Ovary (tissue), 9 donors: ENCODE measurements around the gene OOSP1. TPM values are rescaled to one million over a fixed set of nuclear protein-coding genes. Genes with fewer than 3 reads are reported as not detected.
"Not testable (repeated sequence)": the region's sequence is repeated elsewhere in the genome, so short reads cannot be mapped to it uniquely, and the experiment has no call there.

Experiments used
- DNase-seq, 5 donors: peaks; one replicate each; pipeline ENCODE4 v3.0.0-alpha.2; 2019 to 2020
- H3K27ac ChIP-seq, 2 donors: fragments of 200-600 bp; one replicate each; pipeline versions ENCODE4 v1.5.1 to v1.8.0; 2019 to 2022
- H3K27me3 ChIP-seq: fragments of 200-600 bp; one replicate; pipeline ENCODE4 v1.8.0; 2022
- H3K36me3 ChIP-seq: fragments of 200-600 bp; sonication (generic); one replicate; pipeline ENCODE4 v1.5.1; 2019
- H3K4me1 ChIP-seq: one replicate; pipeline ENCODE4 v1.8.1; 2013; ENCODE audit warnings: mild to moderate bottlenecking, moderate library complexity; ENCODE audit not compliant: insufficient read depth
- H3K4me3 ChIP-seq: fragments of 200-600 bp; sonication (generic); one replicate; pipeline ENCODE4 v1.5.1; 2017
- H3K9me3 ChIP-seq, 2 donors: fragments of 200-600 bp in 1 of 2; sonication (generic) in 1 of 2; one replicate each; pipeline versions ENCODE4 v1.5.1 to v1.8.1; 2013 to 2019; ENCODE audit warnings: mild to moderate bottlenecking in 1 of 2, moderate library complexity in 1 of 2
- CTCF ChIP-seq, 3 donors: fragments of 450-650 bp in 2 of 3; fragments of 200-600 bp in 1 of 3; IDR thresholded peaks; one replicate each; pipeline versions ENCODE4 v1.5.1 to v1.8.0; 2016 to 2022; ENCODE audit warnings: antibody characterized with exemption in 3 of 3, mild to moderate bottlenecking in 1 of 3
- EP300 ChIP-seq: sonication (generic); formaldehyde crosslinking; IDR thresholded peaks from one replicate; pipeline ENCODE4 v1.6.1; 2017; ENCODE audit warnings: antibody characterized with exemption
- POLR2A ChIP-seq: fragments of 450-650 bp; IDR thresholded peaks from one replicate; pipeline ENCODE4 v1.6.1; 2017; ENCODE audit warnings: antibody characterized with exemption, mild to moderate bottlenecking, moderate library complexity
- WGBS, 3 donors: extraction: QIAGEN DNeasy Blood & Tissue Kit in 1 of 3; methylation state at CpG; one replicate each; pipeline versions ENCODE4 v1.1.5 to v1.1.7; 2013 to 2017; 5-methylcytosine and 5-hydroxymethylcytosine counted together
- intact Hi-C, 4 donors: fragments of 100-400 bp; cut with DNase I; formaldehyde crosslinking; loops; one replicate each; pipeline versions ENCODE4 v1.11.0 to v1.15.1; 2022 to 2023
- polyA plus RNA-seq, 2 donors: library from polyadenylated mRNA; stranded (reverse); fragments of 200-250 nt in 1 of 2; fragments of 350-450 nt in 1 of 2; fragmentation: Illumina TruSeq in 1 of 2; extraction: RNeasy Lipid Tissue Mini Kit (QIAGEN cat#74804) in 1 of 2; gene quantifications; one replicate each; pipeline ENCODE4 v1.2.3, GENCODE V29; 2013 to 2014
- total RNA-seq, 7 donors: library from RNA; depleted of rRNA in 2 of 7; stranded (reverse); fragments of >200 nt in 2 of 7; fragmentation: NEBNext Ultra II Directional in 3 of 7; extraction: Animal tissue kit (Norgen Biotek cat#: 25700) in 3 of 7; gene quantifications; one replicate each; pipeline versions ENCODE4 v1.1.0 to v1.2.4, GENCODE V29; 2016 to 2023
- donor health status: DM: no; HTN: no; CAD: no; lungs with moderate emphysema.
- donor health status: DM: no; HTN: no; CAD: no.
- donor health status: Bipolar disorder and iron deficiency.
- donor health status: DM: yes; HTN: yes; CAD: no.
- donor health status: DM: no; HTN: no; CAD: no.
- donor health status: DM: yes; HTN: yes; CAD: no.

OOSP1 gene
- total and polyA plus RNA-seq, 9 donors = not detected

- WGBS, 3 donors = 86 to 92% (median 90%) methylated on average over 7 of the region's 7 CpGs
- Histone ChIP-seq H3K4me3 (no peak overlapping the region), H3K27ac (no peak overlapping the region), H3K9me3 (no peaks in the 10 kb centered on the region), H3K27me3 (no peaks in the 10 kb centered on the region), H3K36me3 (no peaks in the 10 kb centered on the region), H3K4me1 (no peaks in the 10 kb centered on the region)
- DNase-seq = no peak
- intact Hi-C loops = no loop called here
- no peak for TF ChIP-seq POLR2A
- TF ChIP-seq CTCF (IDR thresholded peaks at IDR 0.05) = no peak
- TF ChIP-seq EP300 = no peak
Measured at GRCh38 chr11:59898650-59899049, 39.6 kb upstream of the OOSP1 start.

- 79 to 88% (median 86%) methylated on average over 11 of the region's 11 CpGs for WGBS, 3 donors
- Histone ChIP-seq H3K27me3 (no peaks in the 10 kb centered on the region), H3K4me3 (no peak overlapping the region), H3K27ac (no peak overlapping the region), H3K36me3 (no peaks in the 10 kb centered on the region), H3K4me1 (no peaks in the 10 kb centered on the region), H3K9me3 (no peaks in the 10 kb centered on the region)
- TF ChIP-seq POLR2A = no peak
- no peak for TF ChIP-seq CTCF (IDR thresholded peaks at IDR 0.05)
- TF ChIP-seq EP300 = no peak
- intact Hi-C loops = no loop called here
- DNase-seq = no peak
Measured at GRCh38 chr11:59899532-59899931, 38.7 kb upstream of the OOSP1 start.

- intact Hi-C loops = no loop called here
- Histone ChIP-seq H3K27me3 (no peaks in the 10 kb centered on the region), H3K36me3 (no peaks in the 10 kb centered on the region), H3K27ac (no peak overlapping the region), H3K4me1 (no peaks in the 10 kb centered on the region), H3K9me3 (no peaks in the 10 kb centered on the region), H3K4me3 (no peak overlapping the region)
- 57 to 65% (median 63%) methylated on average over 6 of the region's 6 CpGs for WGBS, 3 donors
- TF ChIP-seq POLR2A = no peak
- TF ChIP-seq EP300 = no peak
- no peak for TF ChIP-seq CTCF (IDR thresholded peaks at IDR 0.05)
- DNase-seq = no peak
Measured at GRCh38 chr11:59900366-59901126, 37.7 kb upstream of the OOSP1 start.

- H3K4me1 ChIP-seq = no peaks in the 10 kb centered on the region
- 4 to 9% (median 5%) methylated on average over 1 of the region's 1 CpG for WGBS, 3 donors
- no peaks in the 10 kb centered on the region for H3K36me3 ChIP-seq
- H3K27me3 ChIP-seq = no peaks in the 10 kb centered on the region
- DNase-seq = no peak
- H3K9me3 ChIP-seq = no peaks in the 10 kb centered on the region
- H3K4me3 ChIP-seq = no peak overlapping the region
- intact Hi-C loops = no loop called here
- no peak overlapping the region for H3K27ac ChIP-seq
- TF ChIP-seq POLR2A = no peak
- TF ChIP-seq CTCF (IDR thresholded peaks at IDR 0.05) = no peak
- no peak for TF ChIP-seq EP300
Measured at GRCh38 chr11:59901306-59901705, 36.9 kb upstream of the OOSP1 start.

- DNase-seq, H3K4me3 ChIP-seq, H3K4me1 ChIP-seq, H3K27ac ChIP-seq, intact Hi-C loops, H3K9me3 ChIP-seq, H3K36me3 ChIP-seq, H3K27me3 ChIP-seq: not testable (repeated sequence)
- WGBS, 3 donors = 98 to 100% (median 98%) methylated on average over 2 of the region's 2 CpGs
Measured at GRCh38 chr11:59903569-59903968, 34.7 kb upstream of the OOSP1 start.
